HepG2 (cell line): Measurements from ENCODE around the gene FRAS1. TPM values are rescaled to one million over a fixed set of nuclear protein-coding genes. Genes with fewer than 3 reads are reported as not detected.

Experiments
- ATAC-seq: fragments of 200-7000 bp; cut with Tn5 transposase; 3 replicates; pipeline ENCODE4 v1.9.1; 2020; ENCODE audit warnings: mild to moderate bottlenecking, moderate library complexity
- BruUV-seq: library from RNA; stranded (reverse); fragments of 400-500 nt; replicated peaks from 2 replicates; lab custom pipeline; 2021; lab: Mats Ljungman, UMichigan
- CTCF ChIA-PET: fragments of 300-600 bp; formaldehyde crosslinking; extraction: SDS; loops from one replicate; lab custom pipeline; 2021; ENCODE audit warnings: low total read pairs, inconsistent platforms, low intra/inter-chr PET ratio; lab: Yijun Ruan, JAX
- POLR2A ChIA-PET: fragments of 350-600 bp; sonication (Branson Sonifier 250); formaldehyde crosslinking; loops from one replicate; lab custom pipeline; 2020; ENCODE audit warnings: antibody characterized with exemption, inconsistent platforms; lab: Yijun Ruan, JAX
- DNase-seq: peaks from one replicate; pipeline ENCODE4 v3.0.0-alpha.2; 2015; ENCODE audit warnings: low spot score
- FAIRE-seq: peaks from 3 replicates; lab custom pipeline; 2011; peaks lifted over from hg19 to GRCh38; lab: Jason Lieb, UNC
- H2AFZ ChIP-seq: one replicate; pipeline ENCODE4 v1.6.1; 2011; ENCODE audit warnings: low read length, inconsistent platforms
- H3K27ac ChIP-seq: fragments of 300-600 bp; 3 replicates; pipeline ENCODE4 v1.8.0; 2011; ENCODE audit warnings: mixed run types, mild to moderate bottlenecking, mixed read lengths, low read length, inconsistent platforms; ENCODE audit not compliant: insufficient read depth; ENCODE audit errors: extremely low read length
- H3K27me3 ChIP-seq, 2 experiments: fragments of 200-600 bp in 1 of 2; 2 replicates in 1 of 2; 3 replicates in 1 of 2; pipeline versions ENCODE4 v1.6.0 to v1.8.0; 2011; ENCODE audit warnings: low read length in 2 of 2, mild to moderate bottlenecking in 2 of 2, moderate library complexity in 2 of 2, inconsistent platforms in 1 of 2; ENCODE audit not compliant: insufficient read depth in 2 of 2, control insufficient read depth in 1 of 2
- H3K36me3 ChIP-seq, 2 experiments: fragments of 200-600 bp in 1 of 2; replicated peaks in 1 of 2; 2 replicates in 1 of 2; 3 replicates in 1 of 2; pipeline versions ENCODE4 v1.5.1 to v1.8.0; 2011; ENCODE audit warnings: low read length in 2 of 2, inconsistent platforms in 1 of 2; ENCODE audit not compliant: insufficient read depth in 2 of 2, control insufficient read depth in 1 of 2
- H3K4me1 ChIP-seq: 2 replicates; pipeline ENCODE4 v1.5.1; 2012; ENCODE audit warnings: low read length, inconsistent platforms; ENCODE audit not compliant: insufficient read depth
- H3K4me2 ChIP-seq: 2 replicates; pipeline ENCODE4 v1.6.0; 2011; ENCODE audit warnings: low read depth, low read length, inconsistent platforms
- H3K4me3 ChIP-seq, 3 experiments: fragments of 200-600 bp in 1 of 3; sonication (generic), shearing (Covaris generic) in 1 of 3; replicated peaks in 1 of 3; 2 replicates each; pipeline ENCODE4 v1.5.1; 2011 to 2016; ENCODE audit warnings: low read length in 3 of 3, inconsistent platforms in 2 of 3, low read depth in 2 of 3, mild to moderate bottlenecking in 2 of 3, control low read depth in 1 of 3, mixed read lengths in 1 of 3; ENCODE audit not compliant: insufficient read depth in 1 of 3
- H3K79me2 ChIP-seq: one replicate; pipeline ENCODE4 v1.6.1; 2011; ENCODE audit warnings: low read length, inconsistent platforms; ENCODE audit not compliant: insufficient read depth
- H3K9ac ChIP-seq: 2 replicates; pipeline ENCODE4 v1.6.0; 2011; ENCODE audit warnings: mild to moderate bottlenecking, low read depth, low read length, inconsistent platforms; ENCODE audit not compliant: insufficient read depth
- H3K9me3 ChIP-seq: 2 replicates; pipeline ENCODE4 v1.5.1; 2012; ENCODE audit warnings: mild to moderate bottlenecking, low read length
- H4K20me1 ChIP-seq: 2 replicates; pipeline ENCODE4 v1.6.0; 2011; ENCODE audit warnings: inconsistent platforms, mild to moderate bottlenecking, low read length, moderate library complexity; ENCODE audit not compliant: insufficient read depth
- ASH2L ChIP-seq: fragments of 300-600, 200-600 bp; sonication (generic); IDR thresholded peaks from 2 replicates; pipeline ENCODE4 v1.7.0; 2017; ENCODE audit warnings: low read depth, mild to moderate bottlenecking, moderate library complexity, mixed read lengths, low read length; ENCODE audit not compliant: insufficient read length
- CBFB ChIP-seq: sonication (generic); formaldehyde crosslinking; IDR thresholded peaks from 2 replicates; pipeline ENCODE4 v1.4.0; 2020; ENCODE audit warnings: missing genetic modification reagents
- GATAD1 ChIP-seq: IDR thresholded peaks from 2 replicates; pipeline ENCODE4 v1.6.1; 2016; ENCODE audit warnings: missing genetic modification reagents, missing compliant biosample characterization
- HNF1A ChIP-seq, 2 experiments: sonication (generic) in 1 of 2; formaldehyde crosslinking in 1 of 2; IDR thresholded peaks; 2 replicates each; pipeline versions ENCODE4 v1.4.0 to v1.6.1; 2016 to 2020; ENCODE audit warnings: borderline replicate concordance in 1 of 2, low read depth in 1 of 2, mild to moderate bottlenecking in 1 of 2, missing genetic modification reagents in 1 of 2
- NCOA2 ChIP-seq: sonication (generic); formaldehyde crosslinking; IDR thresholded peaks from 2 replicates; pipeline ENCODE4 v1.8.0; 2022; ENCODE audit warnings: inconsistent platforms
- PLSCR1 ChIP-seq: sonication (generic); formaldehyde crosslinking; IDR thresholded peaks from 2 replicates; pipeline ENCODE4 v1.5.0; 2020; ENCODE audit warnings: missing genetic modification reagents, mild to moderate bottlenecking, borderline replicate concordance
- ZFP36 ChIP-seq: fragments of 150-350 bp; IDR thresholded peaks from 2 replicates; pipeline ENCODE4 v1.6.1; 2018; ENCODE audit warnings: borderline replicate concordance, low read length, low read depth; ENCODE audit not compliant: partially characterized antibody
- ZNF274 ChIP-seq: sonication (generic); formaldehyde crosslinking; IDR thresholded peaks from 2 replicates; pipeline ENCODE4 v1.5.1; 2020; ENCODE audit warnings: mild to moderate bottlenecking, missing genetic modification reagents
- ZNF703 ChIP-seq: sonication (generic); formaldehyde crosslinking; IDR thresholded peaks from 2 replicates; pipeline ENCODE4 v1.5.1; 2020; ENCODE audit warnings: missing genetic modification reagents, mild to moderate bottlenecking, moderate library complexity, borderline replicate concordance
- ZNF839 ChIP-seq: sonication (generic); formaldehyde crosslinking; IDR thresholded peaks from 2 replicates; pipeline ENCODE4 v1.4.0; 2020; ENCODE audit warnings: missing genetic modification reagents, mild to moderate bottlenecking, borderline replicate concordance
- WGBS: methylation state at CpG from one replicate; pipeline ENCODE4 v1.1.6; 2017; ENCODE audit warnings: low lambda C conversion rate; 5-methylcytosine and 5-hydroxymethylcytosine counted together
- in situ Hi-C: cut with HindIII; loops from 2 replicates; pipeline ENCODE4 v1.10.0; 2017; ENCODE audit warnings: low pct_unique_long_range_greater_than_20kb; ENCODE audit not compliant: extremely low pct_ligation_motif_present
- intact Hi-C: fragments of 100-400 bp; cut with micrococcal nuclease; formaldehyde crosslinking; loops from one replicate; pipeline ENCODE4 v1.10.0; 2022; ENCODE audit not compliant: unreplicated experiment
- polyA plus RNA-seq, 8 experiments: library from polyadenylated mRNA; depleted of rRNA in 3 of 8; stranded (reverse) in 7 of 8; unstranded in 1 of 8; fragments of >200 nt; fragmentation: Illumina TruSeq in 4 of 8; extraction: Trizol in 4 of 8; gene quantifications; 2 replicates each; pipeline versions ENCODE4 v1.2.1 to v1.2.3, GENCODE V29; 2011 to 2016; ENCODE audit warnings: low read depth in 4 of 8, missing spikeins in 1 of 8, mixed read lengths in 1 of 8; ENCODE audit not compliant: insufficient read depth in 1 of 8
- total RNA-seq, 5 experiments: library from RNA; depleted of rRNA; stranded (reverse); fragments of >200 nt; fragmentation: Illumina TruSeq; extraction: Trizol; gene quantifications; 2 replicates each; pipeline ENCODE4 v1.2.3, GENCODE V29; 2016; ENCODE audit warnings: low read depth in 1 of 5

FRAS1 gene
- total and polyA plus RNA-seq, 2 of the 13 experiments (the other 11 are each of a cell fraction or from before 2014, with no cell fraction given), result 22.5 to 31.6 TPM

- Histone ChIP-seq H3K9ac (no peak overlapping the region), H3K27ac (no peak overlapping the region), H3K9me3 (no peaks in the 10 kb centered on the region), H3K4me3 (no peak overlapping the region), H4K20me1 (no peaks in the 10 kb centered on the region), H2AFZ (no peak overlapping the region), H3K4me1 (no peaks in the 10 kb centered on the region), H3K27me3 (no peaks in the 10 kb centered on the region), H3K79me2 (no peaks in the 10 kb centered on the region), H3K4me2 (no peak overlapping the region), H3K36me3 (peaks cover 10 to 12% of the 10 kb centered on the region in 2 experiments; a peak in 4 of 5 replicates)
- DNase-seq (no peak), FAIRE-seq (no peak), ATAC-seq (no peak)
- TF ChIP-seq ZNF274 (CRISPR knock-in tag) (no peak), NCOA2 (CRISPR knock-in tag) (no peak), HNF1A (IDR thresholded peaks at IDR 0.05; ENCODE audit: low read depth) (no peak), HNF1A (CRISPR knock-in tag; IDR thresholded peaks at IDR 0.05; ENCODE audit: borderline replicate concordance) (no peak), ZNF839 (CRISPR knock-in tag) (no peak), CBFB (CRISPR knock-in tag) (no peak), ZNF703 (CRISPR knock-in tag) (no peak), PLSCR1 (no peak), ZFP36 (no peak), GATAD1 (no peak), ASH2L (no peak)
- in situ Hi-C loops, result no loop called here
- 98% methylated on average over 7 of the region's 8 CpGs for WGBS
- BruUV-seq, result no TSS peak
- intact Hi-C loops, result no loop called here
- CTCF ChIA-PET, result no interaction called here
- POLR2A ChIA-PET, result no interaction called here
These were observed 190.6 kb downstream of the FRAS1 start for GRCh38 chr4:78247536-78248285.
